Measurements from ENCODE around the gene CSPG5.
A peak's percentile ranks its signal among the peaks of the same experiment; 100 is the strongest.

Gene CSPG5

GRCh38 chr3:47586746-47587145, 8.1 kb upstream of the CSPG5 start:
- DNase-seq: no peak

GRCh38 chr3:47583320-47584075, 4.8 kb upstream of the CSPG5 start:
- no peak for DNase-seq

- DNase-seq: no peak
Observed at GRCh38 chr3:47581835-47582234, 3.2 kb upstream of the CSPG5 start.

GRCh38 chr3:47581422-47581821, 2.8 kb upstream of the CSPG5 start:
- DNase-seq: no peak

GRCh38 chr3:47580481-47580880, 1.8 kb upstream of the CSPG5 start:
- DNase-seq: no peak

- DNase-seq: no peak
Observed at GRCh38 chr3:47579875-47580274, 1.2 kb upstream of the CSPG5 start.

GRCh38 chr3:47578119-47578632, 489 bp downstream of the CSPG5 start:
- DNase-seq: peak; percentile 45

GRCh38 chr3:47577583-47578118, 1.0 kb downstream of the CSPG5 start:
- no peak for DNase-seq

GRCh38 chr3:47573190-47574172, 5.2 kb downstream of the CSPG5 start:
- no peak for DNase-seq

GRCh38 chr3:47571391-47572175, 7.1 kb downstream of the CSPG5 start:
- DNase-seq: no peak

GRCh38 chr3:47568901-47569300, 9.8 kb downstream of the CSPG5 start:
- no peak for DNase-seq

GRCh38 chr3:47567149-47567548, 11.5 kb downstream of the CSPG5 start:
- DNase-seq: no peak

- no peak for DNase-seq
Observed at GRCh38 chr3:47566667-47567066, 12.0 kb downstream of the CSPG5 start.

- no peak for DNase-seq
Observed at GRCh38 chr3:47565734-47566550, 12.7 kb downstream of the CSPG5 start.

GRCh38 chr3:47556351-47556750, 22.3 kb downstream of the CSPG5 start:
- DNase-seq: no peak

GRCh38 chr3:47554335-47554734, 24.3 kb downstream of the CSPG5 start:
- no peak for DNase-seq

GRCh38 chr3:47553407-47553806, 25.3 kb downstream of the CSPG5 start:
- DNase-seq: no peak

- DNase-seq: no peak
Observed at GRCh38 chr3:47542471-47543173, 36.0 kb downstream of the CSPG5 start.

GRCh38 chr3:47541583-47542108, 37.0 kb downstream of the CSPG5 start:
- DNase-seq: no peak

GRCh38 chr3:47540281-47540680, 38.4 kb downstream of the CSPG5 start:
- no peak for DNase-seq

- no peak for DNase-seq
Observed at GRCh38 chr3:47536967-47537366, 41.7 kb downstream of the CSPG5 start.
